ENCODE data around the gene RHBDF1.

DNA sequence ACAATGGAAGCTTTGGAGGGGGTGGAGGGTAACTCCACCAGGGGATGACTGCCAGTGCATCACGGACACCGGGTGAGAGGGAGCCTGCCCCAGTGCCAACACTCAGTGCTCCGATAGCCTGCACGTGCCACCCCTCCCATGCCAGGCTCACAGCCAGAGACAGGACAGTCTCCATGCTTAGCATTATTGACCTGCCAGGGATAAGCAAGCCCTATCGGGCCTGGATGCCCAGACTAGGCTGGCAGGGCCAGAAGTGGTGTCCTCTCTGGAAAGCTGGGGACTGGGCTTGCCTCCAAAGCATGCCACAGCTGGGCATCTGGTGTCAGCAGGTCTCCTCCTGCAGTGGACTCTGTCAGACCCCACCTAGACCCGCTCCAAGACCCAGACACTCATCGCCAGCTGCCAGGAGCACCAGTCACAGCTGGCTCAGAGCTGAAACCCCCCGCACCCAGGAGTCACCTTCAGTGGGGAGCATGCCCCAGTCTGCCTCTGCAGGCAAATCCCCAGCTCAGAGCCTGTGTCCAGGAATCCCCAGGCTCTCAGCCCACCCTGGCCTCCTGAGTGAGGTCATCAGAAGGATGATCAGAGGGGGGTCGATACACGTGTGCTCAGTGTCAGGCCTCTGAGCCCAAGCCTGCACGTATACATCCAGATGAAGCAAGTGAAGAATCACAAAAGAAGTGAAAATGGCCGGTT is 1.8 kb upstream of the RHBDF1 start:
- TF ChIP-seq, protein P1, sequence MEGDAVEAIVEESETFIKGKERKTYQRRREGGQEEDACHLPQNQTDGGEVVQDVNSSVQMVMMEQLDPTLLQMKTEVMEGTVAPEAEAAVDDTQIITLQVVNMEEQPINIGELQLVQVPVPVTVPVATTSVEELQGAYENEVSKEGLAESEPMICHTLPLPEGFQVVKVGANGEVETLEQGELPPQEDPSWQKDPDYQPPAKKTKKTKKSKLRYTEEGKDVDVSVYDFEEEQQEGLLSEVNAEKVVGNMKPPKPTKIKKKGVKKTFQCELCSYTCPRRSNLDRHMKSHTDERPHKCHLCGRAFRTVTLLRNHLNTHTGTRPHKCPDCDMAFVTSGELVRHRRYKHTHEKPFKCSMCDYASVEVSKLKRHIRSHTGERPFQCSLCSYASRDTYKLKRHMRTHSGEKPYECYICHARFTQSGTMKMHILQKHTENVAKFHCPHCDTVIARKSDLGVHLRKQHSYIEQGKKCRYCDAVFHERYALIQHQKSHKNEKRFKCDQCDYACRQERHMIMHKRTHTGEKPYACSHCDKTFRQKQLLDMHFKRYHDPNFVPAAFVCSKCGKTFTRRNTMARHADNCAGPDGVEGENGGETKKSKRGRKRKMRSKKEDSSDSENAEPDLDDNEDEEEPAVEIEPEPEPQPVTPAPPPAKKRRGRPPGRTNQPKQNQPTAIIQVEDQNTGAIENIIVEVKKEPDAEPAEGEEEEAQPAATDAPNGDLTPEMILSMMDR (IDR thresholded peaks at IDR 0.05; ENCODE audit: insufficient read depth, low read depth, low read length): no peak
- no peak for TF ChIP-seq EZH2 (IDR thresholded peaks at IDR 0.05; ENCODE audit: insufficient read depth, low read length)
